GM18511 (cell line): Measurements from ENCODE around the gene CD164.
"Not testable (repeated sequence)": the region's sequence is repeated elsewhere in the genome, so short reads cannot be mapped to it uniquely, and the experiment has no call there.

Source experiments
- ATAC-seq: cut with Tn5 transposase; IDR thresholded peaks from one replicate; pipeline ENCODE4 v1.9.1; 2021; ENCODE audit warnings: mild to moderate bottlenecking, moderate library complexity; ENCODE audit not compliant: unreplicated experiment

Gene CD164

DNA sequence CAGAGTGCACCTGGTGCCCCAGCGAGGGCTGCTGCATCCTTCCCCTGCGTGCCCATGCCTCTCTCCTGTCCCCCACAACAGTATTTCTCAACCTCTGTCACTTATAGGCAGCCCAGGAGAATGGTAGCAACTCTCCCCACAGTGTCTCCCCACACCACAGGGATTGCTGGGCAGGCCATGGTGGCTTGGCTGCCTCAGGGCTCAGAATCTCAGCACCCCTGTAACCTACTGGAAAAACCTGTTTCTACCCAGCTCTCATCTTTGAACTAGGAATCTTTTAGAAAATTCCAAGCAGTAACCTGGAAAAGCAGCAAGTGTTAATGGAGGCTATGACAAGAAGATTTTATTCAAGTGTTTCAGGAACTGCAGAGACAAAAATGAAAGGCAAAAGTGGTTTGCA, 38.0 kb downstream of the CD164 start:
- ATAC-seq, result no peak

DNA sequence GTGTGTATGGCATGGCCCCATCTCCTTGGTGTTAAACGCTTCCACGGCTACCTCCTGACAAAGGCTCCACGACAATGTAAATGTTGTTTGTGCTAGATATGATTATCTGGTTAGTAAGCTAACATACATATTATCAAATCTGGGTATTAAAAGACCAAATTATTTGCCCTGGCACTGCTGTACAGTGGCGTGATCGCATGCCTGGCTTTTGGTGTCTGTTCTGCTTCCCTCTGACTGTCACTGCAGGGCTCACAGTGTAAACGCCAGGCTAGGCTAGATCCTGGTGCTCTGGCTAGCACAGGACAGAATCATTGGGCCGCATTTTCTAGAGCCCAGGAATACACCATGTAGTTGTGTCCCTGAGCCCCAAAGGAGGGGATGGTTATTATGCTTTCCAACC, 38.7 kb downstream of the CD164 start:
- no peak for ATAC-seq

DNA sequence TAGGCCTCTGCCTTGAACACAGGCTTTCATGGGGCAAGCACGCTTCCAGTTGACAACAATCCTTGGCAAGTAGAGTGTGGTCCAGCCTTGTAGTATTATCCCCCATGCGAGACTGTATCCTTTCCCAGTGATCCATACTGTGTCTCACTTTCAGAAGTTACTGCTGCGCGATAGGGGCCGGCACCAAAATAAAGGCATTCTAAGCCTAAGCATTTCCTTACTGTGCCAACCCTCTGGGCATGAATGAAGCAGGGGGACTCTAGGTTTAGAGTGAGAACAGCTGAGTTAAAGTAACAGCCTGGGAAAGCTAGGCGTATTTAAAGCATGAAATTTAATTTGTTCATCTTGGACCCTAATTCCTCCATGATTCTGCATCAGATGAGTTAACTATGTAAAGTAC, 39.4 kb downstream of the CD164 start:
- no peak for ATAC-seq

DNA sequence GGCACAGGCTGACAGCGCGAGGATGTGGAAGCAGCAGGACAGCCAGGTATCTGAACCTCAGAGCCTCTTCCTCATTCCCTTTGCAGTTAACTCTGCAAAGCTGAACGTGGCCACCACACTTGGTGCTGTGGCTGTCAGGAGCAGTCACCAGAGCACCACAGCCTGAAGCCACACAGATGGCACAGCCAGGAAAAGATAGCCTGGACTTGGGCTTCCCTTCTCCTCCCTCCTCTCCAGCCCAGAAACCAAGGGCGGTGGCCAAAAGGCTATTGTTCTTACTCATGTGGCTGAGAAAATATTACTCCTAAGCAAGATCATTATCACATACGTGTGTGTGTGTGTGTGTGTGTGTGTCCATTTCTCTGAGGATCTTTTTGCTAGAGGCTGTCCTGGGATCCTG, 39.8 kb downstream of the CD164 start:
- ATAC-seq, result no peak

DNA sequence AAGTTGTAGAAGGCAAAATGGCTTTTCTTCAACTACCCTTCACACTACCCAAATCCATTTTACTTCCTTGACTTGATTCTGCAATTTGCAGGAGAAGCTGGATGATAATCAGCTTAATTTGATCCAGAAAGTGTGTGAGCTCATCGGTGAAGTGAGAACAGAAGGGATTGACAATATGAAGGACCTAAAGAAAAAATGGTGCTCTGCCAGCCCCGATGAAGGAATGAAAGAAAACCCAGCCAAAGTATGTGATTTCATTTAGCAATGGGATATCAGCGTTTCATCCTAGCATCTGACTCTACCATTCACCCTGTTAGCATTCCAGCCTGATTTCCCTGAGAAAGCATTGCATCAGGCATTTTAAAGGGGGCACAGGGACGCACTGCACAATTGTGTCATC, 41.5 kb downstream of the CD164 start:
- no peak for ATAC-seq

DNA sequence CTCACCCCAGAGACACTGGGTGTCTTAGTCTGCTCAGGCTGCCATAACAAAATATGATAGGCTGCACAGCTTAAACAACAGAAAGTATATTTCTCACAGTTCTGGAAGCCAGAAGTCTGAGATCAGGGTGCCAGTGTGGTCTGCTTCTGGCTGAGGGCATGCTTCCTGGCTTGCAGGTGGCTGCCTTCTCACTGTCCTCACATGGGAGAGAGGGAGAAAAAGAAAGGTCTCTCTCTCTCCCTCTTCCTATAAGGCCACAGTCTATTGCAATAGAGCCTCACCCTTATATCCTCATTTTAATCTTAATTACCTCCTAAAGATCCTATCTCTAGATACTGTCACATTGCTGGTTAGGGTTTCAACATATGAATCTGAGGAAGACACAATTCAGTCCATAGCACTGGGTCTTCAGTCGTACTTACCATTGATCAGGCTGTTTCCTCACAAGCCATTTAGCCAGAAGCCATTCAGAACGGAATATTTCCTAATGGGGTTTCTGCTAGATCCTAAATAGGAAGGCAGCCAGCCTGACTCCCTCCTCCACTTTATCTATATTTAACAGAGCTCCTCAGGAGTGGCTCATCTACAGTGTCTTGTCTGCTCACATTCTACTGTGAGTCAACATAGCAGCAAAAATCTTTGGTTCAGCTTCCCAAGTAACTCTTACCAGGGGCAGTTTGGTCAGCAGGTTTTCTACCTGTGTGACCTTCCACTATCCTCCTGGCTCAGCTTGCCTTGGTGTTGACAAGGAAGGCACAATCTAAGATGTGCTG, 42.2 kb downstream of the CD164 start:
- no peak for ATAC-seq

DNA sequence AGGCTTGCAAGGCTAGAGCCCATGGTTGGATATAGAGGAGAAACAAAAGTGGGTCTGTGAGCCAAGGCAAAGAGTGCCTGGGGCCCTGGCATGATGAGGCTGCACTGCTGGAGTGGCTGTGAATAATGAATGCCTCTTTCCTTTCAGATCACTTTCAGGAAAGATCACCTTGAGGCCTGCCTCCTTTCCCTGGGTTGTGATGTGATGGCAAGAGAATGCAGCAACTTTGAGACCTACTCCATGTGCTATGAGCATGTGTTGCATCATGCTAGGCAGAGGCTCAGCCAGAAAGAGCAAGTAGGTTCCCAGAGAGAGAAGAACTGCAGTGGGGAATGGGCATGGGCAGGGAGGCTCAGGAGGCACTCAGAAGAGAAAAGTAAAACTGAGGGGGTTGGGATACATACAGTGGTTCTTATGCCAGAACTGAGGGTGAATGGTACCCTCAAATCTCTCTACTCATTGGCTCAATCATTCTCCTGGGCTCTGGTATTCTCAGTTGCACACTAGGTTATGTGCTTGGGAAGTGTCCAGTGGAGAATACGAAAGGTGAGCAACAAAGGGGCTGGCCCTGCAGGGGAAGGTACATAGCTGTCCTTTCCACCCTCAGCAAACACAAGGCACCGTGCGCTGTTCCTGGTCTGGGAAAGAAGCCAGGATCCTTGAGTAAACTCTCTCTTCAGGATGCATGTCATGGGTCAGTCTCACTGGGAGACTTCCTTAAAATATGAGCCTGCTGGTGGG, 45.9 kb downstream of the CD164 start:
- no peak for ATAC-seq

DNA sequence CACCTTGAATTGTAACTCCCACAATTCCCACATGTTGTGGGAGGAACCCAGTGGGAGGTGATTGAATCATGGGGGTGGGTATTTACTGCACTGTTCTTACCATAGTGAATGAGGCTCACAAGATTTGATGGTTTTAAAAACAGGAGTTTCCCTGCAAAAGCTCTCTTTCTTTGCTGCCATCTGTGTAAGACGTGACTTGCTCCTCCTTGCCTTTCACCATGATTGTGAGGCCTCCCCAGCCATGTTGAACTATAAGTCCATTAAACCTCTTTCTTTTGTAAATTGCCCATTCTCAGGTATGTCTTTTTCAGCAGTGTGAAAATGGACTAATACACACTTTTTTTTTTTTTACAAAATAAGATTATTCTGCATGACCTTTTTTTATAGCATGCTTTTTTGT, 48.4 kb downstream of the CD164 start:
- not testable (repeated sequence) for ATAC-seq

DNA sequence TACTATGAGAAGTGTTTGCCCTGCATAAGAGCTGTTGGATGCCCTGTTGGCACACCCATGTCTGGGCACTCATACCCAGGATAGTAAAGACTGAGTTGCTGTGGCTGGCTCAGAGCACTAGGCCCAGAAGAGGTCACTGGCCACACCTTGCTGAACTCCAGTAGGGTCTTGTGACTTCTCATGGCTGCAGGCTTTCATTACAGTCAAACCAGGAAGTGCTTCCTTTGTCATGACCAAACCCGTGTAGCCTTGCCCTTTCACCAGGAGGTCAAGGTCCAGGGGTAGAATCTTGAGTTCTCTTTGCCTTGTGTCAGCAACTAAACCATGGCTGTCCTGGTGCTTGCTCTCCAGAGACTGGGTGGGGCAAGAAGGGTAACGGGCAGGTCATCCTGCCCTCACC, 49.5 kb downstream of the CD164 start:
- ATAC-seq, result no peak

DNA sequence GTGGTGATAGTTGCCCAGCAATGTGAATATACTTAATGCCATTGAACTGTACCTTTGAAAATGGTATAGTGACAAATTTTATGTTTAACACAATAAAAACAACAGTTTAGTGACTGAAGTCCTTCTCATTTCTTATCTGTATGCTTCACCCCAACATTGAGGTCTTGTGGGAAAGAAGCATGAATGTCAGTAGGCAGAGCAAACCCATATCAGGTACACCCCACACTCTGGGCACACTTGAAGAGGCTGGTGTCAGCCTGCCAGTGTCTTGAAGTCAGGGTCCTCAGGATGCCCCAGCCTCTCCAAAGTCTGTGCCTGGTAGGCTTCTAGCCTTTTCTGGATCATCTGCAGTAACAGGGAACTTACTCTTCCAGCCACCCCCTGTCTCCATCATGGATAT, 51.2 kb downstream of the CD164 start:
- ATAC-seq, result no peak

DNA sequence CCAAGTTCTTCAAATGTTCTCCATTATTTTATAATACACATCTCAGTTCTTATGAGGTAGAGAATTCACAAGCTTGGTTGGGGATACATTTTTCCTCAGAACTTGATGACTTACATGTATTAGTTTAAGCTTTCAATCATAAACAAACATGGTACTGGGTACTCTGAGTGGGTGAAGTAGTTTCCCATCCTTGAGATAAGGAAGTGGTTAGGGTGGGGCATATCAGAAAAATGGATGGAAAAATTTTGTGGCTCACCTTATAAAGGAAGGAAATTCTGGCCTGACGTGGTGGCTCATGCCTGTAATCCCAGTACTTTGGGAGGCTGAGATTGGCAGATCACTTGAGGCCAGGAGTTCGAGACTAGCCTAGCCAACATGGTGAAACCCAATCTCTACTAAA, 52.0 kb downstream of the CD164 start:
- no peak for ATAC-seq

DNA sequence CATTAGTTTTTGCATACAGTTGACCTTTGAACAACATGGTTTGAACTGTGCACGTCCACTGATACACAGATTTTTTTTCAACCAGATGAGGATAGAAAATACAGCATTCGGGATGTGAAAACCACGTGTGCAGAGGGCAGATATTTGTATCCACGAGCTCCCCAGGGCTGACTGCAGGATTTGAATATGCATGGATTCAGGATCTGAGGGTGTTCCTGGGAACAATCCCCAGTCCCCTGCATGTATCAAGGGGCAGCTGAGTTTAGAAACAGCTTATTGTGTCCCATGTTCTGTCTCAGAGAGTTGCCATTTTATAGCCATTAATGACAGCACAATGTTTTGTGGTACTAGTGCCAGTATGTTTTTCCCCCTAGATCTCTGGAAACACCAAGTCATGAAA, 53.6 kb downstream of the CD164 start:
- ATAC-seq, result no peak

DNA sequence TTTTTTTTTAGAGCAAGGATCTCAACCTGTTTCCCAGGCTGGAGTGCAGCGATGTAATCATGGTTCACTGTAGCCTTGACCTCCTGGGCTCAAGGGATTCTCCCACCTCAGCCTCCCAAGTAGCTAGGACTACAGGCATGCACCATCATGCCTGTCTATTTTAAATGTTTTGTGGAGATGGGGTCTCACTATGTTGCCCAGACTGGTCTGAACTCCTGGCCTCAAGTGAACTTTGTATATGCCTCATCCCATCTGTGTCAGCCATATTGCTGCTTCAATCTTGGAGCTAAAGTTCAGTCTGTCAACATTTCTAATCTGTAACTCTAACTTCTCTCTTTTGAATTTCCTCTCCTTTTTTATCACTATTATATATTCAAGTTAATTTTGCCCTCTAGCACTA, 54.3 kb downstream of the CD164 start:
- ATAC-seq, result no peak

DNA sequence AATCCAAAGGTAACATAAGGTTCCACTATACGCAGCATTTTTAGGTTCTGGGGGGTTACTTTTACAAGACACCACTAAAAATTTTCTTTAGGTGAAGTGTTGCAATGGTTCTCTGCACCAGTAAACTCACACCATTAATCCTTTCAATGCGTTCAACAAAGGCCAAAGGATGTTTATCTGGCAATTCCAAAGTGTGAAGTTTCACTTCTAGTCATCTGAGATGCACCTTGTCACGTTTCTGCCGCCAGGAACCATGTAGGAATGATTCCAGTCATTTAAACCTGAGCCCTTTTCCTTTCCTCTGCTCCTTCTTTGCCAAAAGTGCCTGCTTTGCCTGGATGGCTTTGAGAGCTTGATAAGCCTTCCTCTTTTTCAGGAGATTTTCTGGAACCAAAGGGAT, 54.8 kb downstream of the CD164 start:
- no peak for ATAC-seq

DNA sequence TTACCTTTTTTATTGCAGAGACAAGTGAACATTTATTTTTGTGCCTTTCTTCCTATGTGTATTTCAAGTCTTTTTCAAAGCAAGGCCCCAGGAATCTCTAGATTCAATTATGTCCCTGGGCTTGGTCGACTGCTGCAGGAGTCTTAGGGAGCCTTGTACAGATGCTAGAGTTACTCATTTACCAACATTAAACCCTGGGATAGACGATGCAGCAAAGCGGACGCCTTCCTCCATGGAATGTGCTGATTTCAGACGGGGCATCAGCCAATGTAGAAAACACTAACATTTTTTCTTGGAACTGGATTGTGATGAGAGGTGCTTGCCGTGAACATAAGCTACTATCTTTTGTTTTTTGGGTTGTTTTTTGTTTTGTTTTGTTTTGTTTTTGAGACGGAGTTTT, 55.9 kb downstream of the CD164 start:
- ATAC-seq, result no peak

DNA sequence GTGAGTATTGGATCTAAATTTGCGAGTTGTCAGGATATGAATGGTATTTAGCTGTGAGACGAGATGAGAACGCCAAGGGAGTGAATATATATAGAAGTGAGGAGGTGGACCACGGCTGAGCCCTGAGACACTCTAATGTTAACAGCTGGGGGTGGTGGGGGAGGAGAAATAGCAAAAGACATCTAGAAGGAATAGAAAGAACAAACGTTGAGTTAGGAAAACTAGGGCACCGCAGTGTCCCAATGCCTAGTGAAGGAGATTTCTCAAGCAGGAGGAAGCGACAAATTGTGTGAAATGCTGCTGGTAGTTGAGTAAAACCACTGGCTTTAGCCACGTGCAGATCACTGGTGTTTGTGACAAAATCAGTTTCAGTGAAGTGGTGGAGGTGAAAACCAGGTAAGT, 56.9 kb downstream of the CD164 start:
- no peak for ATAC-seq

DNA sequence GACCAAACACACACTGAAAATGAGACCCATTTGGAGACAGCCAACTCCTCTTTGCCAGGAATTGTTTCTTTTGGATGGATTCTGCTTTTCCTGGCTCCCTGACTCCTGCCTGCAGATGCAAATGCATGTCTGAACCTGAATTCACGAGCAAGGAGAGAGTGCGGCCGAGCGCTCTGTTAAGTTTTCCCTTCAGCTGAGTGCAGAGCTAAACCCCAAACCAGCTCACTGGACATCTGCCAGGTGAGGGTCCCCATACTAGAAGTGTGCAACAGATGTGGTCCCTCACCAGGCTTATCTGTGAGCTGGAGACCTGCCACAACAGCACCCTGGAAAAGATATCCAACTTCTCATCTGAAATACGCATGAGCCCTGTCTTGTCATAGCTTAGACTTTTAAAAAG, 59.0 kb downstream of the CD164 start:
- no peak for ATAC-seq

DNA sequence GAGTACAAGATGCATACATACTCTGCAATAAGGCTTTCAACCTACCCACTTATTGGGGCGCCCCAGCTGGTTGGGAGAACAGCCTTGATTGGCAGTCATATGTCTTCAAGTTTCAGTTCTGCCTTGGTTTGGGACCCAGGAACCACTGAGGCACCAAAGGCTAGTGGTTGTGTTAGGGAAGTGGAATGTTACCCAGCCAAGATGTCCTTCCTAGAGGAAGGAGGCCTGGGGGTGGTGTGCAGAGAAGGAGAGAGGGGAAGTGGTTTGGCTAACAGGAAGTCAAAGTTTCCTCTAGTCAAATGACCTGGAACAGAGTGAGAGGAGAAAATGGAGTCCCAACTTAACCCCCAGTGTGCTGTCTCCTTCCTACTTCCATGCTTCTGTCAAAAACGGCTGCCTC, 59.4 kb downstream of the CD164 start:
- ATAC-seq, result no peak

DNA sequence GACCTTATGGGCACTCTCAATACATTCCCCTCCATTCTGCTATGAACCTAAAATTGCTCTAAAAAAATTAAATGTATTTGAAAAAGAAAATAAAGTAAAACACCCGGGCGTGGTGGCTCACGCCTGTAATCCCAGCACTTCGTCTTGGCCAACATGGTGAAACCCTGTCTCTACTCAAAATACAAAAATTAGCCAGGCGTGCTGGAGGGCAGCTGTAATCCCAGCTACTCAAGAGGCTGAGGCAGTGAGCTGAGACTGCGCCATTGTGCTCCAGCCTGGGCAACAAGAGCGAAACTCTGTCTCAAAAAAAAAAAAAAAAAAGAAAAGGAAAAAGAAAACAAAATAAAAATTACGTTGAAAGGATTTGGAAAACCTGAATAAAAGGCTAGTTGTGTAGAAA, 60.5 kb downstream of the CD164 start:
- no peak for ATAC-seq

DNA sequence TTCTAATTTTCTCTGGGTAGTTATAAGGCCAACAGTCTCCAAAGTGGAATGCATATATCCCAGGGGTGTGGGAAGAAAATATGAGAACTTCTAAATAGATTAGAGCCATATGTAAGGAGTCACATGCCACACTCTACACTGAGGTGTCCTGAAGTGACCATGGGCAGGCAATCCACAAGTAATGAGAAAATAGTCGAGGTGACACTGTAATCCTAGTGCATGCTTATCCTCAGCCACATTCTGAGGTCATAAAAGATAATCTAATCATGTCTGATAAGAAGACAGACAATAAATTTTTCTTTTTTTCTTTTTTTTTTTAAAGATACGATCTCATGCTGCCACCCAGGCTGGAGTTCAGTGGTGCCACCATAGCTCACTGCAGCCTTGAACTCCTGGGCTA, 62.2 kb downstream of the CD164 start:
- ATAC-seq, result no peak

DNA sequence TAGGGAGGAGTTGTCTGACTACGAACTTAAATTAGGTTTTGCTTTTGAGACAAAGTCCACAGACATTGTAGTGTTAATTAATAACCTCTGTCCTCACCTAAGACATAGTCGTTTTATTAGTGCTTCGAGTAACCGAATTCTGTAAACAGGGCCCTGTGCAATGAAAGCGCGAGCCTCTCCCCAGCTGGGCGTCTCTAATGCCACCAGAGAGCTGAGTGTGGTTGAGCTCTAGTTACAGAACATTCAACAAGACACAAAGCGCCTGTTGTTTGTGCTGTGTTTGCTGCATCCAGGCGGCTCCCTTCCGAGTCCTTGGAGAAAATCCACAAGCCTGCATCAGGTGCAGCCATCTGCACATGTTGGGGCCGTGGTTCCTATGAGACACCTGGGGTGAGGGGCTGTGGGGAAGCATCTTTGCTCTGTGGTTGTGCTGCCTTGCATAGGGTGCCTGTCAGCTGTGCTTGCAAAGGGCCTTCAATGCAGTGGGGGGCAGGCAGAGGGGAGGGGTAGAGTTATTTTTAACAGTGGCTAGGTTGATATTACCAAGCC, 63.9 kb downstream of the CD164 start:
- no peak for ATAC-seq

DNA sequence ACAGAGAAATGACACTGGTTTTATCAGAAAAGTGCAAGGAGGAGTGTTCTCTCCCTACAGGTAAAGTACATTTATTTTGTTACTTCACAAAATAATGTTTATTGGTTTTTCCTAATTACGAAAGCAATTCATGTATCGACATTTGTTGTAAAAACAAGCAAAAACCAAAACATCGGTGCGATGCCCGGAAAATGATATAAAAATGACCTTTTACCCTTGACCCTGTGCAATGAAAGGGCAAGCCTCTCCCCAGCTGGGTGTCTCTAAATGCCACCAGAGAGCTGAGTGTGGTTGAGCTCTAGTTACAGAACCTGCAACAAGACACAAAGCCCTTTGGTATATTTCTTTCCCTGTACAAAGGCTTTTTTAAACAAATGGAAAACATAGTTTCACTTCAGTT, 65.4 kb downstream of the CD164 start:
- ATAC-seq, result no peak
